SH-SY5Y (cell line): Measurements from ENCODE around the gene ETFB.

Source experiments
- GATA2 ChIP-seq: IDR thresholded peaks from 2 replicates; pipeline ENCODE4 v1.6.1; 2011; ENCODE audit warnings: mild to moderate bottlenecking, low read depth, low read length
- GATA3 ChIP-seq: IDR thresholded peaks from 2 replicates; pipeline ENCODE4 v1.6.1; 2011; ENCODE audit warnings: low read depth, mild to moderate bottlenecking, low read length, moderate library complexity

DNA sequence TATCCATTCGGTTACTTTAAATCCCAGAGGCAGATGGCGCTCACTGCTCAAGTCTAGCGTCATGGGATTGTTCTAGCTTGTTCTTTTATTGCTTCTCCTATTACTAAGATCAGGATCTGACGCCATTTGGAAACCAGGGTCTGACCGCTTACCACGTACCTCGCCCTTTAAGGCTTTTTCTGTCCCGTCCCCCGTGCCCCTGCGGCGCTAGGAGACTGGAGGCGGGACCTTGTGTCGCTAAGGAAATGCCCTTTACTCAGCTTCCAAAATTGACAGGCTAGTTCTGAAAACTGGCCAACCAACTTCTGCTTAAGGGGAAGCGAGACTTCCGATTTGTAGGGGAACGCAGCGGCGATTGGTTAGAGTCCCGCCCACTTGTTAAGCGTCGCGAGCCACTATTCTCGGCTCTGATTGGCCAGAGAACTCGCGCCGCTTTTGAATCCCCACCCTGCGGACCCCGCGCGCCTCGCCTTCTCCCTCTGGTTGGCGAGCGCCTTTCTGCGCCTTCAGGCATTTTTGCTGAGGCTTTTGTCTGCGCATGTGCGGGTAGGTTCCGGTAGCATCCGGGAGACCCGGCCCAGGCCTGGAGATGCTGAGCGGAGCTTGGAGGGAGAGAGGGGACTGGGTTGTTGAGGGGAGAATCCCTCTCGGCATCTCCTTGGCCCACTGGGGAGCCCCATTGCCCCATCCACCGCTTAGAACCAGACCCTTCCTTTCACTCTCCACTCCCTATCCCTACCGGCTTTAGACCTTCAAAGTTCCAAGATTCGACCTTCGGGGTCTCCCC, 28.1 kb upstream of the ETFB start:
- TF ChIP-seq GATA2 (0 out of 2 replicates have a peak, but pooled peaks have one; percentile 15), GATA3 (no peak)
